K562 (cell line): ENCODE data around the gene ZNF541. TPM values are rescaled to one million over a fixed set of nuclear protein-coding genes. Genes with fewer than 3 reads are reported as not detected.

Experiments
- MAFG ChIP-seq: fragments of 450-650 bp; conservative IDR thresholded peaks from 2 replicates; pipeline ENCODE4 v1.6.1; 2016; ENCODE audit warnings: missing genetic modification characterization, missing compliant biosample characterization
- NFE2 ChIP-seq: IDR thresholded peaks from 2 replicates; pipeline ENCODE4 v1.6.1; 2014; ENCODE audit warnings: antibody characterized with exemption, low read depth
- POLR2B ChIP-seq: fragments of 450-650 bp; IDR thresholded peaks from 2 replicates; pipeline ENCODE4 v1.6.1; 2018; ENCODE audit warnings: low read depth; ENCODE audit not compliant: partially characterized antibody
- RUNX1 ChIP-seq: sonication (generic); IDR thresholded peaks from 2 replicates; pipeline ENCODE4 v1.6.1; 2016; ENCODE audit warnings: antibody characterized with exemption, low read depth
- ZC3H8 ChIP-seq: fragments of 450-650 bp; IDR thresholded peaks from 2 replicates; pipeline ENCODE4 v1.6.1; 2017
- ZNF324 ChIP-seq: fragments of 250-450 bp; sonication (Bioruptor Pico); IDR thresholded peaks from 2 replicates; pipeline ENCODE4 v1.4.0; 2020; ENCODE audit warnings: mild to moderate bottlenecking
- polyA plus RNA-seq, 8 experiments: library from polyadenylated mRNA; depleted of rRNA in 4 of 8; stranded (reverse) in 5 of 8; unstranded in 3 of 8; fragments of >200 nt; fragmentation: Nextera tagmentation in 2 of 8; fragmentation: Illumina TruSeq in 1 of 8; extraction: Ambion mirVana in 2 of 8; extraction: Trizol in 1 of 8; gene quantifications; 2 replicates each; pipeline versions ENCODE4 v1.2.1 to v1.2.3, GENCODE V29; 2011 to 2014; ENCODE audit warnings: inconsistent platforms in 1 of 8, missing spikeins in 1 of 8
- total RNA-seq, 7 experiments: library from RNA; depleted of rRNA in 6 of 7; stranded (reverse); fragments of >200 nt in 6 of 7; fragmentation: Illumina TruSeq in 2 of 7; extraction: Trizol in 2 of 7; gene quantifications; 2 replicates each; pipeline versions ENCODE4 v1.2.1 to v1.2.3, GENCODE V29; 2011 to 2021; ENCODE audit warnings: low replicate concordance in 1 of 7
- TF ChIP-seq, protein P1 (sequence below): fragments of 250-450 bp; sonication (Bioruptor Pico); IDR thresholded peaks from 2 replicates; pipeline ENCODE4 v1.8.0; 2021; ENCODE audit warnings: moderate library complexity, mild to moderate bottlenecking, inconsistent platforms
- TF ChIP-seq, protein P2 (sequence below), 3 experiments: fragments of 200-800 bp in 1 of 3; fragments of 250-450 bp in 1 of 3; fragments of 450-650 bp in 1 of 3; sonication (Bioruptor Pico) in 1 of 3; sonication (Bioruptor generic) in 1 of 3; formaldehyde crosslinking in 1 of 3; IDR thresholded peaks; 2 replicates each; pipeline versions ENCODE4 v1.6.1 to v1.8.0; 2016 to 2022; ENCODE audit warnings: mild to moderate bottlenecking in 2 of 3, missing genetic modification characterization in 2 of 3, missing compliant biosample characterization in 1 of 3, moderate library complexity in 1 of 3
- TF ChIP-seq, protein P3 (sequence below): fragments of 450-650 bp; IDR thresholded peaks from 2 replicates; pipeline ENCODE4 v1.6.1; 2017; ENCODE audit warnings: mild to moderate bottlenecking, moderate library complexity

The ZNF541 gene
- total and polyA plus RNA-seq, 9 of the 15 experiments (the other 6 are each of a cell fraction or from before 2014, with no cell fraction given): 0.04 to 0.11 (median 0.05) TPM; not detected in 1

DNA sequence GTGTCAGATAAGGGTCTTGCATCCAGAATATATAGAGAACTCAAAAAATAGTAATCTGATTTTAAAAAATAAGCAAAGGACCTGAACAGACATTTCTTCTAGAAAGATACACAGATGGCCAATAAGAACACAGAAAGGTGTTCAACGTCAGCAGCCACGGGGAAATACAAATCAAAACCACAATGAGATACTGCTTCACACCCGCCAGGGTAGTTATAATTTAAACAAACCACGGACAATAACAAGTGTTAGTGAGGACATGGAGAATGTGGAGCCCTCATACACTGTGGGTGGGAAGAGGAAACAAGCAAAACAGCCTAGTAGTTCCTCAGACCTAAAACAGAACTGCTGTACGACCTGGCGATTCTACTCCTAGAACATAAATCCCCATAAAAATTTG lies 31.4 kb downstream of the ZNF541 start (continued):
- TF ChIP-seq, protein P1, sequence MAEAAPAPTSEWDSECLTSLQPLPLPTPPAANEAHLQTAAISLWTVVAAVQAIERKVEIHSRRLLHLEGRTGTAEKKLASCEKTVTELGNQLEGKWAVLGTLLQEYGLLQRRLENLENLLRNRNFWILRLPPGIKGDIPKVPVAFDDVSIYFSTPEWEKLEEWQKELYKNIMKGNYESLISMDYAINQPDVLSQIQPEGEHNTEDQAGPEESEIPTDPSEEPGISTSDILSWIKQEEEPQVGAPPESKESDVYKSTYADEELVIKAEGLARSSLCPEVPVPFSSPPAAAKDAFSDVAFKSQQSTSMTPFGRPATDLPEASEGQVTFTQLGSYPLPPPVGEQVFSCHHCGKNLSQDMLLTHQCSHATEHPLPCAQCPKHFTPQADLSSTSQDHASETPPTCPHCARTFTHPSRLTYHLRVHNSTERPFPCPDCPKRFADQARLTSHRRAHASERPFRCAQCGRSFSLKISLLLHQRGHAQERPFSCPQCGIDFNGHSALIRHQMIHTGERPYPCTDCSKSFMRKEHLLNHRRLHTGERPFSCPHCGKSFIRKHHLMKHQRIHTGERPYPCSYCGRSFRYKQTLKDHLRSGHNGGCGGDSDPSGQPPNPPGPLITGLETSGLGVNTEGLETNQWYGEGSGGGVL (CRISPR knock-in tag): no peak
- TF ChIP-seq, protein P2, sequence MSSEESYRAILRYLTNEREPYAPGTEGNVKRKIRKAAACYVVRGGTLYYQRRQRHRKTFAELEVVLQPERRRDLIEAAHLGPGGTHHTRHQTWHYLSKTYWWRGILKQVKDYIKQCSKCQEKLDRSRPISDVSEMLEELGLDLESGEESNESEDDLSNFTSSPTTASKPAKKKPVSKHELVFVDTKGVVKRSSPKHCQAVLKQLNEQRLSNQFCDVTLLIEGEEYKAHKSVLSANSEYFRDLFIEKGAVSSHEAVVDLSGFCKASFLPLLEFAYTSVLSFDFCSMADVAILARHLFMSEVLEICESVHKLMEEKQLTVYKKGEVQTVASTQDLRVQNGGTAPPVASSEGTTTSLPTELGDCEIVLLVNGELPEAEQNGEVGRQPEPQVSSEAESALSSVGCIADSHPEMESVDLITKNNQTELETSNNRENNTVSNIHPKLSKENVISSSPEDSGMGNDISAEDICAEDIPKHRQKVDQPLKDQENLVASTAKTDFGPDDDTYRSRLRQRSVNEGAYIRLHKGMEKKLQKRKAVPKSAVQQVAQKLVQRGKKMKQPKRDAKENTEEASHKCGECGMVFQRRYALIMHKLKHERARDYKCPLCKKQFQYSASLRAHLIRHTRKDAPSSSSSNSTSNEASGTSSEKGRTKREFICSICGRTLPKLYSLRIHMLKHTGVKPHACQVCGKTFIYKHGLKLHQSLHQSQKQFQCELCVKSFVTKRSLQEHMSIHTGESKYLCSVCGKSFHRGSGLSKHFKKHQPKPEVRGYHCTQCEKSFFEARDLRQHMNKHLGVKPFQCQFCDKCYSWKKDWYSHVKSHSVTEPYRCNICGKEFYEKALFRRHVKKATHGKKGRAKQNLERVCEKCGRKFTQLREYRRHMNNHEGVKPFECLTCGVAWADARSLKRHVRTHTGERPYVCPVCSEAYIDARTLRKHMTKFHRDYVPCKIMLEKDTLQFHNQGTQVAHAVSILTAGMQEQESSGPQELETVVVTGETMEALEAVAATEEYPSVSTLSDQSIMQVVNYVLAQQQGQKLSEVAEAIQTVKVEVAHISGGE (CRISPR knock-in tag; IDR thresholded peaks at IDR 0.05): no peak
- TF ChIP-seq, protein P3, sequence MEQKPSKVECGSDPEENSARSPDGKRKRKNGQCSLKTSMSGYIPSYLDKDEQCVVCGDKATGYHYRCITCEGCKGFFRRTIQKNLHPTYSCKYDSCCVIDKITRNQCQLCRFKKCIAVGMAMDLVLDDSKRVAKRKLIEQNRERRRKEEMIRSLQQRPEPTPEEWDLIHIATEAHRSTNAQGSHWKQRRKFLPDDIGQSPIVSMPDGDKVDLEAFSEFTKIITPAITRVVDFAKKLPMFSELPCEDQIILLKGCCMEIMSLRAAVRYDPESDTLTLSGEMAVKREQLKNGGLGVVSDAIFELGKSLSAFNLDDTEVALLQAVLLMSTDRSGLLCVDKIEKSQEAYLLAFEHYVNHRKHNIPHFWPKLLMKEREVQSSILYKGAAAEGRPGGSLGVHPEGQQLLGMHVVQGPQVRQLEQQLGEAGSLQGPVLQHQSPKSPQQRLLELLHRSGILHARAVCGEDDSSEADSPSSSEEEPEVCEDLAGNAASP: no peak
- TF ChIP-seq ZNF324 (CRISPR knock-in tag) (no peak), ZC3H8 (no peak), RUNX1 (no peak), POLR2B (no peak), NFE2 (0 out of 2 replicates have a peak, but pooled peaks have one; percentile 23), MAFG (tag) (peak; percentile 3; the same call in 1 of the 2 replicates)
